GM12873 (cell line): ENCODE results near the gene METTL27.

Experiments
- TF ChIP-seq, protein P1 (sequence below): IDR thresholded peaks from 2 replicates; pipeline ENCODE4 v1.5.1; 2012; ENCODE audit warnings: low read depth, mild to moderate bottlenecking, moderate library complexity, low read length, control low read depth; ENCODE audit not compliant: insufficient read depth; ENCODE audit errors: missing control alignments

Gene METTL27, protein sequence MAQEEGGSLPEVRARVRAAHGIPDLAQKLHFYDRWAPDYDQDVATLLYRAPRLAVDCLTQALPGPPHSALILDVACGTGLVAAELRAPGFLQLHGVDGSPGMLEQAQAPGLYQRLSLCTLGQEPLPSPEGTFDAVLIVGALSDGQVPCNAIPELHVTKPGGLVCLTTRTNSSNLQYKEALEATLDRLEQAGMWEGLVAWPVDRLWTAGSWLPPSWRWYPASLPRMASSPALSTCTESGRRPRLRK

DNA sequence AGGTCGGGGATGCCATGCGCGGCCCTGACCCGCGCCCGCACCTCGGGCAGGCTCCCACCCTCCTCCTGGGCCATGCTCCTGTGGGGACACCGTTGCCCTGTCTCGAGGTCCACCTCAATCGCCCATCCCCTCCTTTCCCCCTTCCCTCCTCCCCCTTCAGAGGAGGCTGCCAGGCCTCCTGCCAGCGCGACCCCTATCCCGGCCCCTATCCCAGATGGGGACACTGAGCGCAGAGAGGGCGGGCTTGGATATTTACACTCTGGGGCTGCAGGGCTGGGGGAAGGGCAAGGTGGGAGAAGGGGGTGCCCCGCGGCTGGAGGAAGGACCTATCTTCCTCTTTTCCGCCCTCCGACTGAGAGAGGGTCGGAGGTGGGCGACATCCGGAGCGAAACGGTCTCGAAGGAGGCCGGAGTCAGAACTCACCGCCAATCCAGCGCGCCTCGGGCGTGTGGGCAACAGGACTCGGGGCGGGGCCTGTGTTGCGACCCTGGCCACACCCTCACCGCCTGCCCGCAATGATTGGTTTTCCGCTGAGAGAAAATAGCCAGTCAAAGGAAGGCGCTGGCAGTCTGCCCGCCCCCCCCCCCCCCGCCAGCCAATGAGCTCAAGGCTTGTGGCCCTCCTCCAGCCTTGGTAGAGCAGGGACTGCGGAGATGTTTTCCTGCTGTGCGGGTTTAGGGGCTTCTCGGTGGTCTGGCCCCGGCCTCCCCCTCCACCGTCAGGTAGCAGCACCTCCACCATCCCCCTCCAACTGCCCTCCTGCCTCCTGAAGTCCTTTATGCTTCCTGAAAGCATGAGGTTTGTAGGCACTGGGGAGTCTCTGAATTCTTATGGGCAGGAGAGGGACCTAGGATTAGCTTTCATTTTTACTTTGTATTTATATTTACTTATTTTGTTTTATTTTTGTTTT lies at the start of gene METTL27:
Gene METTL27, minus strand, starts transcription at position 450 of the 910 bp plus-strand sequence. Its CDS starts 376 bp downstream, at position 74.
- TF ChIP-seq, protein P1, sequence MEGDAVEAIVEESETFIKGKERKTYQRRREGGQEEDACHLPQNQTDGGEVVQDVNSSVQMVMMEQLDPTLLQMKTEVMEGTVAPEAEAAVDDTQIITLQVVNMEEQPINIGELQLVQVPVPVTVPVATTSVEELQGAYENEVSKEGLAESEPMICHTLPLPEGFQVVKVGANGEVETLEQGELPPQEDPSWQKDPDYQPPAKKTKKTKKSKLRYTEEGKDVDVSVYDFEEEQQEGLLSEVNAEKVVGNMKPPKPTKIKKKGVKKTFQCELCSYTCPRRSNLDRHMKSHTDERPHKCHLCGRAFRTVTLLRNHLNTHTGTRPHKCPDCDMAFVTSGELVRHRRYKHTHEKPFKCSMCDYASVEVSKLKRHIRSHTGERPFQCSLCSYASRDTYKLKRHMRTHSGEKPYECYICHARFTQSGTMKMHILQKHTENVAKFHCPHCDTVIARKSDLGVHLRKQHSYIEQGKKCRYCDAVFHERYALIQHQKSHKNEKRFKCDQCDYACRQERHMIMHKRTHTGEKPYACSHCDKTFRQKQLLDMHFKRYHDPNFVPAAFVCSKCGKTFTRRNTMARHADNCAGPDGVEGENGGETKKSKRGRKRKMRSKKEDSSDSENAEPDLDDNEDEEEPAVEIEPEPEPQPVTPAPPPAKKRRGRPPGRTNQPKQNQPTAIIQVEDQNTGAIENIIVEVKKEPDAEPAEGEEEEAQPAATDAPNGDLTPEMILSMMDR = no peak

DNA sequence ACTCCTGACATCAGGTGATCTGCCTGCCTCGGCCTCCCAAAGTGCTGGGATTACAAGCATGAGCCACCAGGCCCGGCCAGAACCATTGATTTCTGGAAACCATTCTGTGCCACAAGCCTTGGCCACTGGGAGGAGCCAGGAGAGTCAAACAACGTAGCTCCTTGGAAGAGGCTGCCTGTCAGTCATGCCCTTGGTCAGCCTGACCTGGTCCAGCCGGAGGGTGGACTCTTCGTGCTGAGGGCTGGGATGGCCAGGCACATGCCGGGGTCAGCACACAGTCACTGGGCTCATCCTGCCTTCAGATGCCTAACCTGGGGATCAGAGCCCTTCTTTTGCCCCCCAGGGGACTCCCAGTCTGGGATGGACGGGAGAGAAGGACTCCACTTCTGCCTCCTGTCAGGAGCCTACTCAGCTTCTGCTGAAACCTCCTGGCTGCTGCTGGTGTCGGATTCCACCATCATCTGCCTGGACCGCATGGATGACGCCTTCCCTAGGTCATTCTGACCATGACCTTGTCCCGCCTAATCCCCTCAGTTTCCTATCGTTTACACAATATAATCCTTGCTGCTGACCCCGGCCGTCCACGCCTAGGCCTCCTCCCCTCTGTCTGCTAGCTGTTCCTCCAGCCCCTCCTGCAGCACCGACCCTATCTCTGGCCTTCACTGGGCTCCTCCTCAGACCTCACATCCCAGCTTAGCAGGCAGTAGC lies 49.0 kb upstream of the METTL27 start:
- TF ChIP-seq, protein P1 = no peak

DNA sequence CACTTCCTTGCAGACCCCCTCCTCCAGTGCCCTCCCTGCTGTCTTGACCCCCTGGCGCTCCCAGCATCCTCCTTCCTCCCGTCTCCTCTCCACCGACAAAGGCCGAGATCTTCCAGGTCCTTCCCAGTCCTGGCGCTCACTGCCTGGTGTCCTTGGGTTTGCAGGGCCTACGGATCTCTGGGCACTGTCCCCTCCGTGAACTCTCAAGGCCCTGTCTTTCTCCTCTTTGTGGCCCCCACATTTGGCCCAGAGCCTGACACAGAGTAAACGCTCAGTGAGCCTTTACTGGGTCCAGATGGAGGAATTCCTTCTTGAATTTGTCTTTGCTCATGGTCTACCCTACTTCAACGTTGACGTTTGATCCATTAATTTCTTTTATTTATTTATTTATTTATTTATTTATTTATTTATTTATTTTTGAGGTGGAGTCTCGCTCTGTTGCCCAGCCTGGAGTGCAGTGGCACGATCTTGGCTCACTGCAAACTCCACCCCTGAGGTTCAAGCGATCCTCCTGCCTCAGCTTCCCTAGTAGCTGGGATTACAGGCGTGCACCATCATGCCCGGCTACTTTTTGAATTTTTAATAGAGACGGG lies 48.3 kb upstream of the METTL27 start:
- TF ChIP-seq, protein P1 = no peak

DNA sequence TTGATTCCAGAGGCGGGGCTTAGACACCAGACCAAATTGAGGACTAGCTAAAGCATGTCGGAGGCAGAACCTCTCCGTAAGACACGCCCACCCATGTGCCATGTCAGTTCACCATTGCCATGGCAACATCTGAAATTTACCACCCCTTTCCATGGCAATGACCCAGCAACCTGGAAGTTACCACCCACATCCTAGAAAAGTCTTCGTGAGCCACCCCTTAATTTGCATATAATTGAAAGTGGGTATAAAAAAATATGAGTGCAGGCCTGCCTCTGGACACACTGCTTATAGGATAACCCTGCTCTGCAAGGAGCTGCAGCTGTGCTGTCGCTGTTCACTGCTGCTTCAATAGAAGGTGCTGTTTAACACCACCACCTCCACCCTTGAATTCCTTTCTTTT lies 46.6 kb upstream of the METTL27 start:
- TF ChIP-seq, protein P1 = no peak

DNA sequence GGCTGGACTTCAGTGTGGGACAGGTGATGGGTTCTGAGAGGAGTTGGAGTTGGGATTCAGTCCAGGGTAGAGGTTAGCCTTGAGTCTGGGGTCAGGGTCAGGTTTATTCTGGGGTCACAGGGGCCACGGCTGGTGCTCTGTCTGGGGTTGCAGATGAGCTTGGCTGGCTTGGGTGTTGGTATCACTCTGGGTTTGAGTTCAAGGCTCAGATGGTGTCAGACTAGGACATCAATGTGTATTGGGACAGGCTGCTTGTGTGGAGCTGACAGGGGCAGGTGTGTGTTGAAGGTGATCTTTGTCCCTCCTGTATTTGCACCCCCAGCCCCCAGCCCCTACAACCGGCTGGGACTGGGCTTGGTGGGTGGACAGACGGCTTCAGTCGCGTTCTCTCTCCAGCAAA lies 45.4 kb upstream of the METTL27 start:
- TF ChIP-seq, protein P1 = no peak

DNA sequence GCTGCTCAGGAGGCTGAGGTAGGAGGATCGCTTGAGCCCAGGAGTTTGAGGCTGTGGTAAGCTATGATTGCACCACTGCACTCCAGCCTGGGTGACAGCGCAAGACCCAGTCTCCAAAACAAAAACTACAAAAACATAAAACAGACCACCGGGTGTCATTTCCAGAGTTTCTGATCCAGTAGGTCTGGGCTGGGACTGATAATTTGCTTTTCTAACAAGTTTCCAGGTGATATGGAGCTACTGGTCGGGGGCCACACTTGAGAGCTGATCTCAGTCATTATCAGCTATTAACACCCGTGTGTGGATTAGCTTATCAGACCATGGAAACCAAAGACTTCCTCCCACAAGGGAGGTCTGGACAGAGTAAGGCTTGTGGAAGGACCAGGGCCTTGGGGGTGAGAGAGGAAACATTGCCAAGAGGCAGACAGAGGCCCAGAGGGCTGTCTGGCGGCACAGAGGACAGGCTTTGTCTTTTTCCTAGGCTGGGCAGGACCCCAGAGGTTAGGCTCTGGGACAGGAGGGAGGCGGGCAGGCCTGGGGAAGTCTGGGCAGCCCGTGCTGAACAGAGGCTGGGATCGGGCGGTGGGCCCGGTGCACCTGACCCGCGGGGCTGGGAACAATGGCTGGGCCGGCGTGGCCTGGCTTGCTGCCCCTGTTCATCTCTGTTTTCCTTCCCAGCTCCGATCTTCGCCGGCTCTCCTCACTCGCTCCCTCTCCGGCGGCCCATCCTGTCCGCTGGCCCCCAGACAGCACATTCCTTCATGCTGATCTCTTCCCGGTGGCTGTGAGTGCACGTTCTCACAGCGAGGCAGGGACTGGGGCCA lies 43.9 kb upstream of the METTL27 start:
- TF ChIP-seq, protein P1 = no peak
